C4-2B (cell line): ENCODE measurements around the gene ZNF536.

Source experiments
- H3K27ac ChIP-seq: fragments of 450-650 bp; 2 replicates; pipeline ENCODE4 v1.5.1; 2017
- CTCF ChIP-seq: fragments of 450-650 bp; conservative IDR thresholded peaks from 2 replicates; pipeline ENCODE4 v1.5.1; 2017; ENCODE audit warnings: mild to moderate bottlenecking
- ZFX ChIP-seq: fragments of 450-650 bp; IDR thresholded peaks from 2 replicates; pipeline ENCODE4 v1.6.1; 2017

ZNF536 gene

GRCh38 chr19:30419568-30420180, 47.5 kb downstream of the ZNF536 start:
- TF ChIP-seq ZFX (no peak), CTCF (no peak)
- H3K27ac ChIP-seq: no peak overlapping the region

GRCh38 chr19:30420316-30420715, 48.1 kb downstream of the ZNF536 start:
- no peak overlapping the region for H3K27ac ChIP-seq

GRCh38 chr19:30420881-30421280, 48.7 kb downstream of the ZNF536 start:
- TF ChIP-seq CTCF: no peak
- no peak for TF ChIP-seq ZFX
- no peak overlapping the region for H3K27ac ChIP-seq

More at GRCh38 chr19:30420316-30420715, 48.1 kb downstream of the ZNF536 start:
- TF ChIP-seq ZFX (no peak), CTCF (no peak)

GRCh38 chr19:30421571-30421970, 49.4 kb downstream of the ZNF536 start:
- TF ChIP-seq CTCF: no peak
- no peak for TF ChIP-seq ZFX
- H3K27ac ChIP-seq: no peak overlapping the region

- TF ChIP-seq CTCF (no peak), ZFX (no peak)
- H3K27ac ChIP-seq: no peak overlapping the region
Observed at GRCh38 chr19:30423481-30423880, 51.3 kb downstream of the ZNF536 start.

GRCh38 chr19:30425885-30426838, 54.0 kb downstream of the ZNF536 start:
- H3K27ac ChIP-seq: no peak overlapping the region
- TF ChIP-seq CTCF (no peak), ZFX (no peak)

GRCh38 chr19:30426864-30427263, 54.7 kb downstream of the ZNF536 start:
- H3K27ac ChIP-seq: no peak overlapping the region
- TF ChIP-seq ZFX (no peak), CTCF (no peak)
